NOMO-1 treated with DMSO at 0.1 percent for 48 hours (cell line): ENCODE measurements around the gene CLTC.

Experiments
- DNase-seq: peaks from one replicate; lab custom pipeline; 2025; ENCODE audit not compliant: unreplicated experiment; lab: John Stamatoyannopoulos, UW

Gene CLTC

GRCh38 chr17:59678918-59679317 lies 59.2 kb downstream of the CLTC start:
- DNase-seq, result no peak

- DNase-seq, result no peak
Observed at GRCh38 chr17:59680314-59680713, 60.6 kb downstream of the CLTC start.

DNA sequence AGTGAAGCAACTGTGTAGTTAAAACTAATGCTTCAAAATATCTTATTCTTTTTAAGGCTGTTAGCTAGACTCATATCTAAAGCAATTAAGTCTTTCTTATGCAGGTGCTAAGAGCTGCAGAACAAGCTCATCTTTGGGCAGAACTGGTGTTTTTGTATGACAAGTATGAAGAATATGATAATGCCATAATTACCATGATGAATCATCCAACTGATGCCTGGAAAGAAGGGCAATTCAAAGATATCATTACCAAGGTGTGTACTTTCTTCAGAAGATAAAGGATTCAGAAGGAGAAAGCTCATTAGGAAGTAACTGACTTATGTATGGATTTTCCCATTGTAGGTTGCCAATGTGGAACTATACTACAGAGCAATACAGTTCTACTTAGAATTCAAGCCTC lies 63.6 kb downstream of the CLTC start:
- DNase-seq, result no peak

- no peak for DNase-seq
Observed at GRCh38 chr17:59684967-59685366, 65.3 kb downstream of the CLTC start.

DNA sequence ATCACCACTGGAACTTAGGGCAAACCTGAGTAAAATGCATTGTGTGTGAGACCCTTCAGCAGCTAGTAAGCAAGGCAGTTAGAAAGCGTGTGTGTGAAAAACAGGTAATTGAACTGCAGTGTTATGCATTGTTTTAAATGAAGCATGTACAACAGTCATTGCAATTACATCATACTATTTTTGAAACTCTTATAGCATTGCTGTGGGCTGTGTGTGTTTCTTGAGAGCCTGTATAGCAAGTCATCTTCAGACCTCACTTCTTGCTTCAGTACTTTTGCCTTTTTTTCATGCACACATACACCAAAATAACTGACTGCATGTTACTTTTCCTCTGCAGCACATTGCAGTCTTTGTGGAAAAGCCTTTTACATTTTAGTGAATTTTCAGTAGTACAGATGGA lies 68.3 kb downstream of the CLTC start:
- no peak for DNase-seq

- no peak for DNase-seq
Observed at GRCh38 chr17:59688496-59688895, 68.8 kb downstream of the CLTC start.

GRCh38 chr17:59693582-59693981 lies 73.9 kb downstream of the CLTC start:
- no peak for DNase-seq

GRCh38 chr17:59694344-59694743 lies 74.6 kb downstream of the CLTC start:
- no peak for DNase-seq

DNA sequence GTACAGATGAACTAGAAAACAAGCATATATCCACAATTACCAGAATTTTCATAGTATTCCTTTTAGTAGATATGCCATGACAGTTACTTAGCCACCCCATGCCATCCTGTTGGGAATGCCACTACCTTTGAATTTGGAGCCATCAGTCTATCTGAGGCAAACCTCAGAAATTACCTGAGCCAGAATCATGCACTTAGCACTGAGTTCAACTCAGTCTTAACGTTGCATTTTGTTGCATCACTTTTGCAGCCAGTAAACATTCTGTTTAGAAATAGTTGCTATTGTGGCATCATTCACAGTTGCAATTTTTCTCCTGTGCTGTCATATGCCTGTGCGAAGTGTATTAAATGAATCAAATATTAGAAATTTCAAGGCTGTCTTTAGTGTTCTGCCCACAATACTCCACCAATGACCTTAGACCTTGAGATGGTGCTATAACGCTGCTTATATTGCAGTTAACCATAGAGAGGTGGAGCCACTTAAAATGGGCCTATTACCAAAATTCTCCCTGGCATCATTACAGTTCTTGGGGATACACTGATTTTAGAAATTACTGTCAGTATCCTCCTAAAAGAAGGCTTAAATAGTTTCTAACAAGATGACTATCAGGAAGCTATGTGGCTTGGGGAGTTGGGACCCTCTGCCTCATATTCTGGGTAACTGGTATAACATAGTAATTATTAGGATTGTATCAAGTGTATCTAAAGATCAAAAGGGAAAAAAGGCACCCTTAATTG lies 76.4 kb downstream of the CLTC start:
- DNase-seq, result no peak

DNA sequence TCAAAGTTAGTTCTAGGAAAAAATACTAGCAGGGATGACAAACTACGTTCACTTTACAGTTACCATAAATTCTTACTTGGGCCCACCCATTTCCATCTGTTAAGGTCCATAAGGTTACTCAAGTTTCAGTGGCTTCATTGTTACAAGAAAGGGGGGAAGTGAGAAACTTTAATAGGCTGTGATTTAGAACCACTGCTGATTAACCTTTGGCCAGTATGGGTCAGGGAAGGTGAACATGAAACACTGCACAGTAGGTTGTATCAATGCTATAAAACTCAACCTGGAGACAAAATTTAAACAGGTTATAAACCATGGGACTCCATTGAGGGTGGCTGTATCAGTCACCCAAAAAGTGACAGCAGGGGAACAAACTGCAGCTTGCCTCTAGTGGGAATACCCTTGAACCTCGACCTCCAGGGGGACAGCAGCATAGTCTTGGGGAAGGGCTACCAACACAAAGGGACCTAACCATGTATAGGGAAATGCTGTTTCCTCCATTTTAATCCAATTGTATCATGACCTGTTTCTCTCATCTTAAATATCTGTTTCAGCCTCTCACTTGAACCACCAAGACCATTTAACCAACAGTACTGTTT lies 77.1 kb downstream of the CLTC start:
- DNase-seq, result no peak

- no peak for DNase-seq
Observed at GRCh38 chr17:59698143-59698542, 78.4 kb downstream of the CLTC start.

DNA sequence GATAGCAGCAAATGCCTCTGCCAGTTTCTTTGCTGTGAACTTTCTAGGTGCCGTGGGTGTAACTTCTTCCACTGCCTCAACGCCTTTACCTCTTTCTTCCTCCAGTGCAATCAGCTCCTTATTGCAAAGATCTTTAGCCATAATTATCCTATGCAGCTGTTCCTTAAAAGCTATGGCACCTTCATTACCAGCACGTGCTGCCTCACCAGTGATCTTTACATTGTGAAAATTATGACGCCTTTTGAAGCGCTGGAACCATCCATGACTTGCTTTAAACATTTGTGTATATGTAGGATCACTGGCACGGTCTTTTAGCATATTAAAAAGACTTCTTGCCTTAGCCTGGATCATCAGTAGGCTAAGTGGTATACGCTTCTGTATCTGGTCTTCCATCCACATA lies 79.5 kb downstream of the CLTC start:
- no peak for DNase-seq

DNA sequence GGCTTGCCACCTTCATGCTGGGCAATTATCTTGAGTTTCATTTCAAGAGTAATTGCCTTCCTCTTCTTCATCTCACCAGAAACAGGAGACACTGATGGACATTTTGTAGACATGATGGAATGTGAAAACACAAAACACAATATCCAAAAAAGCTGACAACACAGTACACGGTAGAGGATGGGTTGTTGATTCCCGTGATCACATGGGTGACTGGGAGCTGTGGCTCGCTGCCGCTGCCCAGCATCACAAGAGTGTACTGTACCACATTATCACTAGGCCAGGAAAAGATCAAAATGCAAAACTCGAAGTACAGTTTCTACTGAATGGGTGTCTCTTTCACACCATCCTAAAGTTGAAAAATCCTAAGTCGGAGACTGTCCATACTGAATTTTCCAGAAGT lies 80.1 kb downstream of the CLTC start:
- no peak for DNase-seq

GRCh38 chr17:59702304-59702703 lies 82.6 kb downstream of the CLTC start:
- no peak for DNase-seq

GRCh38 chr17:59707149-59707970 lies 87.7 kb downstream of the CLTC start, which contains the start of the genes PTRH2 and VMP1:
PTRH2 (minus strand) TSS chr17:59707430; CDS start chr17:59697978, 9,452 bp downstream.
VMP1 (plus strand) TSS chr17:59707654; CDS start chr17:59731447, 23,793 bp downstream.
- peak; percentile 99 for DNase-seq

GRCh38 chr17:59707971-59708430 lies 88.3 kb downstream of the CLTC start:
- no peak for DNase-seq

DNA sequence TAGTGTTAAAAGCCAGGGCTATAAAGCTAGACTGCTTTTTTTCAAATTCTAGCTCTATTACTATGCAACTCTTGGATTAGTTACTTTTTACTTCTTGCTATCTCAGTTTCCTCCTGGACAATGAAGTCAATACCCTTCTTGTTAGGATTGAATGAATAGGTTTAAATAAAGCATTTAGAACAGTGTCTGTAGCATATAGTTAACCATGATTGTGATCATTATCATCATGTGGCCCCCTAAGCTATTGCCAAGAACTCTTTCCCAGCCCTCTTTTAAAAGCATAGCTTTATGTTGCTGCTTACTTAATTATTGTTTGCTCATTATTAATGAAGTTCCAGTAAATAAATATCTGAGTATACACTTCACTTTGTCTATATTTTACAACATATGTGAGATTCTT lies 92.2 kb downstream of the CLTC start:
- no peak for DNase-seq

- DNase-seq, result peak; percentile 40
Observed at GRCh38 chr17:59712862-59713261, 93.2 kb downstream of the CLTC start.

DNA sequence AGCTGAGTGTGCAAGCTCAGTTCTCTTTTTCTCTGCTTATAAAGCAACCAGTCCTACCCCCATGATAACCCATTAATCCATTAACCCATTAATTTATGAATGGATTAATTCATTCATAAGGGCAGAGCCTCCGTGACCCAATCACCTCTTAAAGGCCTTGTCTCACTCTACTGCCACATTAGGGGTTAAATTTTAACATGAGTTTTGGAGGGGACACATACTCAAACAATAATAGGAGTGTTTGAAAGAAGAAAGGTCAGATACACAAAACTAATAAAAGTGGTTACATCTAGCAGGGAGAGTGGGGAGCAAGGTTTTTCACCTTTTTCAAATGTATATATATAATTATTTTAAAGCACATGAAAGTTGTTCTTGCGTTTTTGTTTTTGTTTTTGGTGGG lies 94.6 kb downstream of the CLTC start:
- no peak for DNase-seq

- DNase-seq, result no peak
Observed at GRCh38 chr17:59716427-59716826, 96.7 kb downstream of the CLTC start.

DNA sequence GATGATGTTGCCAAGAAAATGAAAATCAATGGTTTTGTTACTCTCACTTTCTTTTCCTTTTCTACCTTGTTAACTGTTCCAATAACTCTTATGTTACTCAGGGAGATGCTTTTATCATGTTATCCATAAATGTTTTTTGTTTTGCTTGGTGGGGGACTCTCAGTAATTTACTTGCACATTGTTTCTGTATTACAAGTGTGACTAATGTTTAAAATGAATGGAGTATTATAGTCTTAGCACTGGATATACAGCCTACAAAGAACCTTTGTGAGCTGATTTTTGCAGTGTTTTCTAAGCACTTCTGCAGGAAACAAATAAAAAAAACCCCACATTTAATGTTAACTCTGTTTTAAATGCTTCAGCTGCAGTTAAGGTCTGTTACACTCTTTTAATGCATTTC lies 99.8 kb downstream of the CLTC start:
- DNase-seq, result no peak

- DNase-seq, result no peak
Observed at GRCh38 chr17:59722623-59723022, 102.9 kb downstream of the CLTC start.
